ENCODE data around the gene COL24A1.
A peak's percentile ranks its signal among the peaks of the same experiment; 100 is the strongest.
"Not testable (repeated sequence)": the region's sequence is repeated elsewhere in the genome, so short reads cannot be mapped to it uniquely, and the experiment has no call there.

Gene COL24A1

GRCh38 chr1:85714418-85715114 is 442.0 kb downstream of the COL24A1 start:
- H2AK5ac ChIP-seq (ENCODE audit: low read length); H3K23ac ChIP-seq (ENCODE audit: low read length); H3K27me3 ChIP-seq (ENCODE audit: insufficient read depth, low read length, poor library complexity); H3K27ac ChIP-seq (ENCODE audit: low read depth, low read length); H3K18ac ChIP-seq (ENCODE audit: low read length); H3K4me2 ChIP-seq (ENCODE audit: low read length); H3K9ac ChIP-seq (ENCODE audit: low read length); H2BK15ac ChIP-seq (replicated peaks; ENCODE audit: low read depth); H3K36me3 ChIP-seq (ENCODE audit: control insufficient read depth, insufficient read depth, low read length); H2BK120ac ChIP-seq (ENCODE audit: low read depth, low read length); H4K5ac ChIP-seq (ENCODE audit: low read length); H4K8ac ChIP-seq (ENCODE audit: low read depth, low read length); H3K79me2 ChIP-seq (ENCODE audit: control insufficient read depth, insufficient read depth, low read length); H3K4ac ChIP-seq (ENCODE audit: low read depth, low read length); H3K56ac ChIP-seq (ENCODE audit: low read length); H3K4me3 ChIP-seq (ENCODE audit: low read length); H3K4me1 ChIP-seq (ENCODE audit: control insufficient read depth, low read depth, low read length); H2BK5ac ChIP-seq (ENCODE audit: low read length); H3K79me1 ChIP-seq (ENCODE audit: low read length): not testable (repeated sequence)
- peak; percentile 17 for DNase-seq
- no CpG with 5 or more reads among the region's 14 CpGs for WGBS (ENCODE audit: extremely low coverage, insufficient coverage, low lambda C conversion rate)

GRCh38 chr1:85708829-85709227 is 447.7 kb downstream of the COL24A1 start:
- Histone ChIP-seq H4K5ac (ENCODE audit: low read length) (peak overlapping the region; percentile 40), H3K9ac (ENCODE audit: low read length) (peak overlapping the region; percentile 84), H3K18ac (ENCODE audit: low read length) (no peak overlapping the region), H2BK120ac (ENCODE audit: low read depth, low read length) (no peak overlapping the region), H2BK5ac (ENCODE audit: low read length) (no peak overlapping the region), H3K4me1 (ENCODE audit: control insufficient read depth, low read depth, low read length) (no peaks in the 10 kb centered on the region), H3K79me2 (ENCODE audit: control insufficient read depth, insufficient read depth, low read length) (peaks cover 19% of the 10 kb centered on the region), H3K79me1 (ENCODE audit: low read length) (peaks cover 4% of the 10 kb centered on the region), H3K4ac (ENCODE audit: low read depth, low read length) (peak overlapping the region; percentile 83), H3K56ac (ENCODE audit: low read length) (peak overlapping the region; percentile 58), H3K23ac (ENCODE audit: low read length) (no peak overlapping the region), H3K4me3 (ENCODE audit: low read length) (no peak overlapping the region), H2AK5ac (ENCODE audit: low read length) (no peak overlapping the region), H3K4me2 (ENCODE audit: low read length) (no peak overlapping the region), H4K8ac (ENCODE audit: low read depth, low read length) (peak overlapping the region; percentile 87), H3K27me3 (ENCODE audit: insufficient read depth, low read length, poor library complexity) (no peaks in the 10 kb centered on the region), H3K36me3 (ENCODE audit: control insufficient read depth, insufficient read depth, low read length) (no peaks in the 10 kb centered on the region), H3K27ac (ENCODE audit: low read depth, low read length) (no peak overlapping the region), H2BK15ac (replicated peaks; ENCODE audit: low read depth) (no peak overlapping the region)
- no peak for DNase-seq
- no CpG with 5 or more reads among the region's 6 CpGs for WGBS (ENCODE audit: extremely low coverage, insufficient coverage, low lambda C conversion rate)

DNA sequence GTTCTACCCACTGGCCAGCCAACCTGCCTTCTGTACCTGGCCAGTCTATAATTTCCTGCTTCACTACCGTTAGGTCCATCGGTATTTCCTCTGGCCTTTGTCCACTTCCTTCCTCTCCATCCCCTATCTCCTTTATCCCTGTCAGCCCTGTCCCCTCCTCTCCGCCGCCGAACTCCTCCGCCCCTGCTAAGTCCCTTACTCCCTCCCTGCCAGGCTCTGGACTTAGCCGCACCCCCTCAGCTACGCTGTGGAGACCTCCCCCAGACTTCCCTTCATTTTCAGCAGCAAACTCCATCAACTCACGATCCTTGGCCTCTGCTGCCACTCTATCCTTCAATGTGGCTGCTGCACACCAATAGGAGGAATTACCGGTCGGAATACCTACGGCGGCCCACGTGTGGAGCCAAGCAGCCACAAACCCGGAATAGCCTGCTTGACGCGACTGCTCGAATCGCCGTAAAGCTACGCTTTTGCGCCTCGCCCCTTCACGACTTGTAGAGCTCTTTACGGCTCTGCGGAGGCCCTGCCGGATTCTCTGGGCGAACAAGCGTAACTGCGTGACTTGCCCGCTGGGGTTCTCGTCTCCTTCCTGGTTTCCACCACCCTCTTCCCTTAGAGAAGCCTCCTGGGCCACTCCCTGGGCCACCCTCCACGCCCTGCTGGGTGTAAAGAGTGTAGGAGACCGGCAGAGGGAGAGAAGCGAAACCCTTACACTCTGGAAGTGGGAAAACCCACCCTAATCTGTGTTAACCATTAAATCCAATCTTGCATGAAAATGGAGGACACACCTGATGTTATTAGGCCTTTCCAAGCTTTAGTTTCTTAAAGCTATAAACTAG is 448.4 kb downstream of the COL24A1 start, which contains the start of gene ZNHIT6:
Gene ZNHIT6 (minus strand): TSS at position 444 of the 839 bp plus-strand sequence. CDS start 149 bp downstream, at position 295.
- no CpG with 5 or more reads among the region's 35 CpGs for WGBS (ENCODE audit: extremely low coverage, insufficient coverage, low lambda C conversion rate)
- H3K56ac ChIP-seq (ENCODE audit: low read length), result peak within 1 kb of the TSS; percentile 92
- H4K5ac ChIP-seq (ENCODE audit: low read length), result peak within 1 kb of the TSS; percentile 40

GRCh38 chr1:85707267-85707989 is 449.1 kb downstream of the COL24A1 start:
- no peak overlapping the region for H3K27ac ChIP-seq (ENCODE audit: low read depth, low read length)
- peak overlapping the region; percentile 93 for H3K4me3 ChIP-seq (ENCODE audit: low read length)
- peak overlapping the region; percentile 86 for H3K56ac ChIP-seq (ENCODE audit: low read length)
- no peaks in the 10 kb centered on the region for H3K4me1 ChIP-seq (ENCODE audit: control insufficient read depth, low read depth, low read length)
- no peak overlapping the region for H3K18ac ChIP-seq (ENCODE audit: low read length)
- no peak overlapping the region for H3K23ac ChIP-seq (ENCODE audit: low read length)
- no peak overlapping the region for H3K4ac ChIP-seq (ENCODE audit: low read depth, low read length)
- peak overlapping the region; percentile 75 for H3K4me2 ChIP-seq (ENCODE audit: low read length)
- H2BK15ac ChIP-seq (replicated peaks; ENCODE audit: low read depth), result no peak overlapping the region
- no peak overlapping the region for H4K5ac ChIP-seq (ENCODE audit: low read length)
- H3K9ac ChIP-seq (ENCODE audit: low read length), result peak overlapping the region; percentile 77
- no peak overlapping the region for H2AK5ac ChIP-seq (ENCODE audit: low read length)
- peak overlapping the region; percentile 42 for H2BK5ac ChIP-seq (ENCODE audit: low read length)
- peaks cover 5% of the 10 kb centered on the region for H3K79me1 ChIP-seq (ENCODE audit: low read length)
- no peaks in the 10 kb centered on the region for H3K36me3 ChIP-seq (ENCODE audit: control insufficient read depth, insufficient read depth, low read length)
- H4K8ac ChIP-seq (ENCODE audit: low read depth, low read length), result no peak overlapping the region
- no CpG with 5 or more reads among the region's 13 CpGs for WGBS (ENCODE audit: extremely low coverage, insufficient coverage, low lambda C conversion rate)
- no peaks in the 10 kb centered on the region for H3K27me3 ChIP-seq (ENCODE audit: insufficient read depth, low read length, poor library complexity)
- H3K79me2 ChIP-seq (ENCODE audit: control insufficient read depth, insufficient read depth, low read length), result peaks cover 20% of the 10 kb centered on the region
- DNase-seq, result no peak
- H2BK120ac ChIP-seq (ENCODE audit: low read depth, low read length), result no peak overlapping the region

More for the DNA sequence above, 448.4 kb downstream of the COL24A1 start, which contains the start of gene ZNHIT6:
- Histone ChIP-seq H3K36me3 (ENCODE audit: control insufficient read depth, insufficient read depth, low read length) (no peaks in the 10 kb centered on the region), H4K8ac (ENCODE audit: low read depth, low read length) (peak within 1 kb of the TSS; percentile 87), H3K18ac (ENCODE audit: low read length) (peak within 1 kb of the TSS; percentile 63), H3K9ac (ENCODE audit: low read length) (peak within 1 kb of the TSS; percentile 84), H3K23ac (ENCODE audit: low read length) (no peak within 1 kb of the TSS), H3K79me2 (ENCODE audit: control insufficient read depth, insufficient read depth, low read length) (peaks cover 20% of the 10 kb centered on the region), H2BK5ac (ENCODE audit: low read length) (peak within 1 kb of the TSS; percentile 42), H2AK5ac (ENCODE audit: low read length) (no peak within 1 kb of the TSS), H3K4me3 (ENCODE audit: low read length) (peak within 1 kb of the TSS; percentile 93), H3K4me2 (ENCODE audit: low read length) (peak within 1 kb of the TSS; percentile 75), H3K4ac (ENCODE audit: low read depth, low read length) (peak within 1 kb of the TSS; percentile 83), H2BK120ac (ENCODE audit: low read depth, low read length) (no peak within 1 kb of the TSS), H3K4me1 (ENCODE audit: control insufficient read depth, low read depth, low read length) (no peaks in the 10 kb centered on the region), H3K27me3 (ENCODE audit: insufficient read depth, low read length, poor library complexity) (no peaks in the 10 kb centered on the region), H3K27ac (ENCODE audit: low read depth, low read length) (peak within 1 kb of the TSS; percentile 54), H3K79me1 (ENCODE audit: low read length) (peaks cover 4% of the 10 kb centered on the region), H2BK15ac (replicated peaks; ENCODE audit: low read depth) (no peak within 1 kb of the TSS)
- DNase-seq, result peak; percentile 99

- Histone ChIP-seq H2BK15ac (replicated peaks; ENCODE audit: low read depth) (no peak overlapping the region), H3K9ac (ENCODE audit: low read length) (no peak overlapping the region), H4K8ac (ENCODE audit: low read depth, low read length) (no peak overlapping the region), H2AK5ac (ENCODE audit: low read length) (no peak overlapping the region), H3K56ac (ENCODE audit: low read length) (no peak overlapping the region), H3K18ac (ENCODE audit: low read length) (no peak overlapping the region), H4K5ac (ENCODE audit: low read length) (no peak overlapping the region), H3K4me2 (ENCODE audit: low read length) (no peak overlapping the region), H3K27me3 (ENCODE audit: insufficient read depth, low read length, poor library complexity) (no peaks in the 10 kb centered on the region), H2BK120ac (ENCODE audit: low read depth, low read length) (no peak overlapping the region), H2BK5ac (ENCODE audit: low read length) (no peak overlapping the region), H3K4me3 (ENCODE audit: low read length) (no peak overlapping the region), H3K36me3 (ENCODE audit: control insufficient read depth, insufficient read depth, low read length) (no peaks in the 10 kb centered on the region), H3K79me1 (ENCODE audit: low read length) (peaks cover 5% of the 10 kb centered on the region), H3K23ac (ENCODE audit: low read length) (no peak overlapping the region), H3K27ac (ENCODE audit: low read depth, low read length) (no peak overlapping the region), H3K4me1 (ENCODE audit: control insufficient read depth, low read depth, low read length) (no peaks in the 10 kb centered on the region), H3K4ac (ENCODE audit: low read depth, low read length) (no peak overlapping the region), H3K79me2 (ENCODE audit: control insufficient read depth, insufficient read depth, low read length) (peaks cover 20% of the 10 kb centered on the region)
- no peak for DNase-seq
- WGBS (ENCODE audit: extremely low coverage, insufficient coverage, low lambda C conversion rate), result no CpG with 5 or more reads among the region's 3 CpGs
These were observed 450.6 kb downstream of the COL24A1 start for GRCh38 chr1:85705940-85706339.

Measured in mesendoderm (in vitro differentiated cells).